ENCODE results near the gene CFAP77. TPM values are rescaled to one million over a fixed set of nuclear protein-coding genes. Genes with fewer than 3 reads are reported as not detected.

The CFAP77 gene
- total and polyA plus RNA-seq, 2 of the 8 experiments (the other 6 are each of a cell fraction or from before 2014, with no cell fraction given): 0.63 to 0.97 TPM

GRCh38 chr9:132447902-132448301 lies 37.9 kb downstream of the CFAP77 start (continued):
- TF ChIP-seq TAF7 (optimal IDR thresholded peaks at IDR 0.05; ENCODE audit: borderline replicate concordance, low read depth, low read length): no peak
- TF ChIP-seq RBBP5 (IDR thresholded peaks at IDR 0.05; ENCODE audit: borderline replicate concordance, low read depth, low read length): no peak
- no peak for TF ChIP-seq GTF2F1 (IDR thresholded peaks at IDR 0.05; ENCODE audit: borderline replicate concordance, low read depth, low read length)
- TF ChIP-seq CBX8 (IDR thresholded peaks at IDR 0.05; ENCODE audit: borderline replicate concordance, low read depth, low read length): no peak

Measured in H1 (cell line).